GM21786 (cell line): Measurements from ENCODE around the gene TMEM184A.
"Not testable (repeated sequence)": the region's sequence is repeated elsewhere in the genome, so short reads cannot be mapped to it uniquely, and the experiment has no call there.

Source experiments
- ATAC-seq: cut with Tn5 transposase; IDR thresholded peaks from one replicate; pipeline ENCODE4 v1.9.1; 2021; ENCODE audit not compliant: unreplicated experiment

The TMEM184A gene

GRCh38 chr7:1590887-1591286 lies 34.9 kb upstream of the TMEM184A start:
- no peak for ATAC-seq

DNA sequence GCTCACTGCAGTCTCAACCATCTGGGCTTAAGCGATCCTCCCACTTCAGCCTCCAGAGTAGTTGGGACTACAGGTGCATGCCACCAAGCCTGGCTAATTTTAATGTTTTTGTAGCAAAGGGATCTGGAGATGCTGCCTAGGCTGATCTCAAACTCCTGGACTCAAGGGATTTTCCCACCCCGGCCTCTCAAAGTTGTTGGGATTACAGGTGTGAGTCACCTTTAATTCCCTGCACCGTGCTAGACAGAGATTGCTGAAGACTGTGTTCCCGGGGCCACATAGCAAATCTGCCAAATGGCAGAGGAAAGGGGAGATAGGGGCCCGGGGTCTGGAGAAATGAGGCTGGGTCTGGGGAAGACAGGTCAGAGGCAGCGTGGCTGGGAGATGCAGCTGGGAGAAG lies 34.5 kb upstream of the TMEM184A start:
- ATAC-seq: no peak

DNA sequence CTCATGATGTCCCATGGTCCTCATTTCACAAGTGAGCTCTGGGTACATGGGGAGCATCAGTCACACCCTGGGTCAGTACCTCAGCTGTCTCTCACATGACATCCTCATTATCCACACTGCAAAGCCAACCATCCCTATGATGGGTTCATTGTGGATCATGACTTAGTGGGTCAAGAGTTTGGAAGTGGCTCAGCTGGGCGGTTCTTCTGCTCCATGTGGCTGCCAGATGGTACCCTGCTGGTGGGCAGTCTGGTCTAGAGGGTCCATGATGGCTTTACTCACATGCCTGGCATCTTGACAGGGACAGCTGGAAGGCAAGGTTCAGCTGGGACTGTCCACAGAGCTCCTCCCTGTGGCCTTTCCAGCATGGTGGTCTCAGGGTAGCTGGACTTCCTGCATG lies 33.0 kb upstream of the TMEM184A start:
- no peak for ATAC-seq

DNA sequence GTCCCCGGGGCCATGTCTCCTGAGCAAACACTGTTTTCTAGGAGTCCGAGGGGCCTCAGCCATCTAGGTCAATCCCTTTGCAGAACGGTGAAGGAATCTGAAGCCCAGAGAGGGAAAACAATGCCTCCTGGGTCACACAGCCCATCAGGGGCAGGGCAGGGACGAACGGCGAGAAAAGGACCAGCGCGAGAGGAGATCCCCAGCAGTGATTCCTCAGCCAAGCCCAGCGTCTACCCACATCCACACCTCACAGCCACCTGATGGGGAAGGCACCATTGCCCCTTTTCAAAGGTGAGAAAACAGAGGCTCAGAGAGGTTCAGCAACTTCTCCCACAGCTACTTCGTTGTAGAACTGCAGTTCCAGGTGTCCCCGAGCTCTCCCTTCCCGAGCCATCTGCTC lies 31.7 kb upstream of the TMEM184A start:
- no peak for ATAC-seq

- no peak for ATAC-seq
Measured at GRCh38 chr7:1586827-1587705, 31.1 kb upstream of the TMEM184A start.

- ATAC-seq: no peak
Measured at GRCh38 chr7:1586126-1586826, 30.3 kb upstream of the TMEM184A start.

- no peak for ATAC-seq
Measured at GRCh38 chr7:1585142-1585981, 29.4 kb upstream of the TMEM184A start.

- ATAC-seq: no peak
Measured at GRCh38 chr7:1584700-1585099, 28.7 kb upstream of the TMEM184A start.

GRCh38 chr7:1583241-1583930 lies 27.4 kb upstream of the TMEM184A start:
- ATAC-seq: not testable (repeated sequence)

DNA sequence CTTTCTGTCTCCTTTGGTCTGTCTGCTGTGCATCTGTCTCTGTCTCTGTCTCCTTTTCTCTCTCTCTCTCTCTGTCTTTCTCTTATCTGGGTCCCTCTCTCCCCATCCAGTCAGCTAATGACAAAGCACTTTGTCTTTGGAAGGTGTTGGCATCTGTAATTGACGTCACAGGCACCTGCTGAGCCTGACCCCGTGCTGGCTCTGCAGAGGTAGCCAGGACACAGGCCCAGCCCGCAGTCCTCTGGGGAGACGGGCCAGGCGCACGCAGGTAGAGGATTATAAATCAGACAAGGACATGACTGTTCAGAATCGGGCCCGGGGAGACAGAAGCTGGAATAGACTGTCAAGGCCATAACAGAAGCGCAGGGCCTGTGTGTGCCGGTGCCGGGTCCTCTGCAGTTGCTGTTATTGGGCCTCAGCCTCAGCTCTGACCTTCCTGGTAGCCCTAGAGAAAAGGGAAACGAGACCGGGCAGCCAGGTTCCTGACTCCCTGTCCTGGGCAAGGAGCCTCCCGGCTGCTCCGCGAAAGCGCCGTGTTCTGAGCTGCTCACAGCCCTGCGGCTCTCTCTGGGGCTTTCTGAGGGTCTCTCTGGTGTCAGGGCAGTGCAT lies 24.5 kb upstream of the TMEM184A start:
- ATAC-seq: no peak

- no peak for ATAC-seq
Measured at GRCh38 chr7:1579481-1580421, 23.7 kb upstream of the TMEM184A start.

GRCh38 chr7:1578513-1578912 lies 22.5 kb upstream of the TMEM184A start:
- ATAC-seq: no peak

GRCh38 chr7:1576521-1577253 lies 20.7 kb upstream of the TMEM184A start:
- no peak for ATAC-seq

DNA sequence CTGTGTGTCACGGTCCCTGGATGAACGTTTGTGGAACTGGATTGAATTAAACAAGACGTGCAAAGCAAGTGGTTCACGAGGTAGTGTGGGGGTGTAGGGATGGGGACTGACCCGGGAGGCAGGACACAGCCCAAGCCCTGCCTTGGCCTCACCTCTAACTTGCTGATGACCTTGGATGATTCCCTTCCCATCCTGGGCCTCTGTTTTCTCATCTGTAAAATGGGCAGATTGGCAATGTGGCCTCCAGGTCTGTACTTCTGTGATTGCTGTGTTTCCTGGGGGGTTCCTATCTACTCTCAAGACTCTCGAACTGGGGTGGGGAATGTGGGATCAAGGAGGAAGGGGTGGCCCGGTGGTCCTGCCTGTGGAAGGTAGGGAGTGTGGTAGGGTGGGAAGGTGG lies 19.8 kb upstream of the TMEM184A start:
- no peak for ATAC-seq

DNA sequence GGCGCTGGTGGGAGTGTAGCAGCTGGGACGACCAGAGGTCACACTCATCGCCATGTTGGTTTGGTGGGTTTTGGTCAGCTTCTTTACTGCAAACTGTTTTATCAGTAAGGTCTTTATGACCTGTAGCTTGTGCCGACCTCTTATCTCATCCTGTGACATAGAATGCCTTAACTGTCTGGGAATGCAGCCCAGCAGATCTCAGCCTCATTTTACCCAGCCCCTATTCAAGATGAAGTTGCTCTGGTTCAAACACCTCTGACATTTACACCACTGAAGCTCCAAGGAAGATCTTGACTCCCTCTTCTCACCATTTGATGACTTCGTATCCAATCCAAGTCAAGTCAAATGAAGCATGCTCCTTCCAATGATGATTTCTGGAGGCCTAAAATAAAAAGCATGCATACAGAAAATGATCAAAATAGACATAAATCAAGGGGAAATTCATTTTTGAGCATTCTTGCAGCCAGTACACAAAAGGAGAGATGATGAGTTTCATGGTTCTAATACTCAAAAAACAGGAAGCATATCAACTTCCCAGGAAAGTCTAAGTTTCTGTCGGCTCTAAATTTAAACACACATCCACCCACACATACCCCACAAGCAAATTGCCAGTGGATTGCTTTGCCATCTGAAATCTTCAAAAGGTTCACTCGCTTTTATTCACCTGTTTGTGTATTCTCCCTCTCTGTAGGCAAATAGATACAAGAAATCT lies 16.3 kb upstream of the TMEM184A start:
- no peak for ATAC-seq

GRCh38 chr7:1569833-1570632 lies 14.0 kb upstream of the TMEM184A start, which contains the start of gene PSMG3:
Gene PSMG3, minus strand, starts transcription at chr7:1570032. Its CDS starts 693 bp downstream, at chr7:1569339.
- peak; percentile 89 for ATAC-seq

GRCh38 chr7:1569440-1569832 lies 13.4 kb upstream of the TMEM184A start:
- no peak for ATAC-seq
